ENCODE results near the gene PSME4. TPM values are rescaled to one million over a fixed set of nuclear protein-coding genes. Genes with fewer than 3 reads are reported as not detected.

PSME4 gene
- total and polyA plus RNA-seq, 2 of the 13 experiments (the other 11 are each of a cell fraction or from before 2014, with no cell fraction given), result 52.1 to 77.8 TPM

DNA sequence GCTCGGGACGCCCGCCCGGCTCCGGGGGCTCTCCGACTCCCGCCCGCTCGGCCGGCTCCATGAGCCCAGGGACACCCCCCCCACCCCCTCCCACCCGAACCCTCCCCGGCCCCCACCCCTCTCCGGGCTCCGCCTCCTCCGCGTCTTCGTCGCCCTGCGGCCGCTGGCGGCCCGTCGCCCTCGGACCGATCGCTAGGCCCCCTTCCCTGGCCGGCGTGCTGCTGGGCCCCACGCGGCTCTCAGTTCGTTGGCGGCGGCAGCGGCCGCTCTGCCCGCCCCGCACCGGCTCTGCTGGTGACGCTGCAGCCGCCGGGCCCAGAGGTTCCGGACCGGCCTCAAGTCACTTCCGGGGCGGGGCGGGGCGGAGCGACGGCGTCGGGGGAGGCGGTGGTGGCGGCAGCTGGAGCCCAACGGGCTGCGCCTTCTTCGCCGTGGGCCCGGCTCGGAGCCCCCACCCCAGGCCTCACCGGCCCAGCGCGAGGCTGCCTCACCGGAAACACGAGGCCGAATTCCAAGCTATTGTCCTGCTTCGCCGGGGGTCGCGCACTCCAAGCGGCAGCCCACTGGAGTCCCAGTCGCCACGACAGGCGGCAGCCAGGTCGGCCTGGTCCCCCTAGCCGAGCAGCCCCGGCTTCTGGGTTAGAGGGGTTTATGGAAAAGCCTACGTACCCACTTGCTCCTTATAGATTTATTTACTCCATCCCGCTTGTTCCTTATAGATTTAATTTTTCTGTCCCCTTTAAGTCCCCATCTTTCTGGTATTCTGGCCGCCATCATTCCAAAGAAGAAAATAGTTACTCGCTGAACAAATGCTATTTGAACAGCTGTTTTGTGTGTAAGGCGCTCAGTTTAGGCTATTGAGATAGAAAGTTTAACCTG is at the start of gene PSME4 (continued):
- peak; percentile 50 for TF ChIP-seq RARA (CRISPR knock-in tag; IDR thresholded peaks at IDR 0.05)
- TF ChIP-seq, protein P1, sequence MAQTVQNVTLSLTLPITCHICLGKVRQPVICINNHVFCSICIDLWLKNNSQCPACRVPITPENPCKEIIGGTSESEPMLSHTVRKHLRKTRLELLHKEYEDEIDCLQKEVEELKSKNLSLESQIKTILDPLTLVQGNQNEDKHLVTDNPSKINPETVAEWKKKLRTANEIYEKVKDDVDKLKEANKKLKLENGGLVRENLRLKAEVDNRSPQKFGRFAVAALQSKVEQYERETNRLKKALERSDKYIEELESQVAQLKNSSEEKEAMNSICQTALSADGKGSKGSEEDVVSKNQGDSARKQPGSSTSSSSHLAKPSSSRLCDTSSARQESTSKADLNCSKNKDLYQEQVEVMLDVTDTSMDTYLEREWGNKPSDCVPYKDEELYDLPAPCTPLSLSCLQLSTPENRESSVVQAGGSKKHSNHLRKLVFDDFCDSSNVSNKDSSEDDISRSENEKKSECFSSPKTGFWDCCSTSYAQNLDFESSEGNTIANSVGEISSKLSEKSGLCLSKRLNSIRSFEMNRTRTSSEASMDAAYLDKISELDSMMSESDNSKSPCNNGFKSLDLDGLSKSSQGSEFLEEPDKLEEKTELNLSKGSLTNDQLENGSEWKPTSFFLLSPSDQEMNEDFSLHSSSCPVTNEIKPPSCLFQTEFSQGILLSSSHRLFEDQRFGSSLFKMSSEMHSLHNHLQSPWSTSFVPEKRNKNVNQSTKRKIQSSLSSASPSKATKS (CRISPR knock-in tag; IDR thresholded peaks at IDR 0.05), result 0 out of 2 replicates have a peak, but pooled peaks have one; percentile 72
- no peak for TF ChIP-seq GZF1 (CRISPR knock-in tag; IDR thresholded peaks at IDR 0.05)
- no peak for TF ChIP-seq SNAI1 (CRISPR knock-in tag; IDR thresholded peaks at IDR 0.05; ENCODE audit: borderline replicate concordance)
- TF ChIP-seq GATA4 (IDR thresholded peaks at IDR 0.05; ENCODE audit: borderline replicate concordance, low read depth), result no peak
- TF ChIP-seq CREB1 (IDR thresholded peaks at IDR 0.05), result peak; percentile 78; the same call in 1 of the 2 replicates
- peak; percentile 63; the same call in 1 of the 2 replicates for TF ChIP-seq CREB1 (CRISPR knock-in tag; IDR thresholded peaks at IDR 0.05)
- TF ChIP-seq, protein P2, sequence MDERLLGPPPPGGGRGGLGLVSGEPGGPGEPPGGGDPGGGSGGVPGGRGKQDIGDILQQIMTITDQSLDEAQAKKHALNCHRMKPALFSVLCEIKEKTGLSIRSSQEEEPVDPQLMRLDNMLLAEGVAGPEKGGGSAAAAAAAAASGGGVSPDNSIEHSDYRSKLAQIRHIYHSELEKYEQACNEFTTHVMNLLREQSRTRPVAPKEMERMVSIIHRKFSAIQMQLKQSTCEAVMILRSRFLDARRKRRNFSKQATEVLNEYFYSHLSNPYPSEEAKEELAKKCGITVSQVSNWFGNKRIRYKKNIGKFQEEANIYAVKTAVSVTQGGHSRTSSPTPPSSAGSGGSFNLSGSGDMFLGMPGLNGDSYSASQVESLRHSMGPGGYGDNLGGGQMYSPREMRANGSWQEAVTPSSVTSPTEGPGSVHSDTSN (CRISPR knock-in tag; IDR thresholded peaks at IDR 0.05), result no peak
- TF ChIP-seq ARNTL (CRISPR knock-in tag; IDR thresholded peaks at IDR 0.05), result peak; percentile 75; the same call in 1 of the 2 replicates
- TF ChIP-seq FOXM1 (CRISPR knock-in tag; IDR thresholded peaks at IDR 0.05), result peak; percentile 53; the same call in 1 of the 2 replicates
- TF ChIP-seq SIX1 (CRISPR knock-in tag; IDR thresholded peaks at IDR 0.05; ENCODE audit: borderline replicate concordance), result no peak
- TF ChIP-seq ZNF776 (CRISPR knock-in tag; IDR thresholded peaks at IDR 0.05), result no peak; the same call in 1 of the 2 replicates
- no peak for TF ChIP-seq PRMT3 (CRISPR knock-in tag; IDR thresholded peaks at IDR 0.05; ENCODE audit: borderline replicate concordance, low read depth)
- peak; percentile 60; the same call in 1 of the 2 replicates for TF ChIP-seq HDAC2 (CRISPR knock-in tag; IDR thresholded peaks at IDR 0.05)
- TF ChIP-seq, protein P3, sequence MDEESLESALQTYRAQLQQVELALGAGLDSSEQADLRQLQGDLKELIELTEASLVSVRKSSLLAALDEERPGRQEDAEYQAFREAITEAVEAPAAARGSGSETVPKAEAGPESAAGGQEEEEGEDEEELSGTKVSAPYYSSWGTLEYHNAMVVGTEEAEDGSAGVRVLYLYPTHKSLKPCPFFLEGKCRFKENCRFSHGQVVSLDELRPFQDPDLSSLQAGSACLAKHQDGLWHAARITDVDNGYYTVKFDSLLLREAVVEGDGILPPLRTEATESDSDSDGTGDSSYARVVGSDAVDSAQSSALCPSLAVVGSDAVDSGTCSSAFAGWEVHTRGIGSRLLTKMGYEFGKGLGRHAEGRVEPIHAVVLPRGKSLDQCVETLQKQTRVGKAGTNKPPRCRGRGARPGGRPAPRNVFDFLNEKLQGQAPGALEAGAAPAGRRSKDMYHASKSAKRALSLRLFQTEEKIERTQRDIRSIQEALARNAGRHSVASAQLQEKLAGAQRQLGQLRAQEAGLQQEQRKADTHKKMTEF (CRISPR knock-in tag; IDR thresholded peaks at IDR 0.05), result peak; percentile 94
- TF ChIP-seq ZFP36 (IDR thresholded peaks at IDR 0.05; ENCODE audit: borderline replicate concordance, low read depth, low read length, partially characterized antibody), result no peak
- TF ChIP-seq, protein P4, sequence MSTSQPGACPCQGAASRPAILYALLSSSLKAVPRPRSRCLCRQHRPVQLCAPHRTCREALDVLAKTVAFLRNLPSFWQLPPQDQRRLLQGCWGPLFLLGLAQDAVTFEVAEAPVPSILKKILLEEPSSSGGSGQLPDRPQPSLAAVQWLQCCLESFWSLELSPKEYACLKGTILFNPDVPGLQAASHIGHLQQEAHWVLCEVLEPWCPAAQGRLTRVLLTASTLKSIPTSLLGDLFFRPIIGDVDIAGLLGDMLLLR (CRISPR knock-in tag; IDR thresholded peaks at IDR 0.05), result no peak
- TF ChIP-seq, protein P5, sequence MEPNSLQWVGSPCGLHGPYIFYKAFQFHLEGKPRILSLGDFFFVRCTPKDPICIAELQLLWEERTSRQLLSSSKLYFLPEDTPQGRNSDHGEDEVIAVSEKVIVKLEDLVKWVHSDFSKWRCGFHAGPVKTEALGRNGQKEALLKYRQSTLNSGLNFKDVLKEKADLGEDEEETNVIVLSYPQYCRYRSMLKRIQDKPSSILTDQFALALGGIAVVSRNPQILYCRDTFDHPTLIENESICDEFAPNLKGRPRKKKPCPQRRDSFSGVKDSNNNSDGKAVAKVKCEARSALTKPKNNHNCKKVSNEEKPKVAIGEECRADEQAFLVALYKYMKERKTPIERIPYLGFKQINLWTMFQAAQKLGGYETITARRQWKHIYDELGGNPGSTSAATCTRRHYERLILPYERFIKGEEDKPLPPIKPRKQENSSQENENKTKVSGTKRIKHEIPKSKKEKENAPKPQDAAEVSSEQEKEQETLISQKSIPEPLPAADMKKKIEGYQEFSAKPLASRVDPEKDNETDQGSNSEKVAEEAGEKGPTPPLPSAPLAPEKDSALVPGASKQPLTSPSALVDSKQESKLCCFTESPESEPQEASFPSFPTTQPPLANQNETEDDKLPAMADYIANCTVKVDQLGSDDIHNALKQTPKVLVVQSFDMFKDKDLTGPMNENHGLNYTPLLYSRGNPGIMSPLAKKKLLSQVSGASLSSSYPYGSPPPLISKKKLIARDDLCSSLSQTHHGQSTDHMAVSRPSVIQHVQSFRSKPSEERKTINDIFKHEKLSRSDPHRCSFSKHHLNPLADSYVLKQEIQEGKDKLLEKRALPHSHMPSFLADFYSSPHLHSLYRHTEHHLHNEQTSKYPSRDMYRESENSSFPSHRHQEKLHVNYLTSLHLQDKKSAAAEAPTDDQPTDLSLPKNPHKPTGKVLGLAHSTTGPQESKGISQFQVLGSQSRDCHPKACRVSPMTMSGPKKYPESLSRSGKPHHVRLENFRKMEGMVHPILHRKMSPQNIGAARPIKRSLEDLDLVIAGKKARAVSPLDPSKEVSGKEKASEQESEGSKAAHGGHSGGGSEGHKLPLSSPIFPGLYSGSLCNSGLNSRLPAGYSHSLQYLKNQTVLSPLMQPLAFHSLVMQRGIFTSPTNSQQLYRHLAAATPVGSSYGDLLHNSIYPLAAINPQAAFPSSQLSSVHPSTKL (CRISPR knock-in tag; IDR thresholded peaks at IDR 0.05), result peak; percentile 74

Measured in HepG2 (cell line).